BLaER1 treated with 17β-estradiol and CSF1 and Interleukin-3, amounts not matched to agents 10 nM and 100 nM (cell line): Measurements from ENCODE around the gene SNX30.

Experiments used
- H3K27ac ChIP-seq, 11 experiments: shearing (Covaris generic); formaldehyde crosslinking; 2 replicates each; pipeline ENCODE4 v1.8.1; 2022
- H3K27me3 ChIP-seq, 11 experiments: shearing (Covaris generic); formaldehyde crosslinking; 2 replicates each; pipeline ENCODE4 v1.8.1; 2022
- H3K36me3 ChIP-seq, 11 experiments: shearing (Covaris generic); formaldehyde crosslinking; 2 replicates each; pipeline ENCODE4 v1.8.1; 2022
- H3K4me1 ChIP-seq, 10 experiments: shearing (Covaris generic); formaldehyde crosslinking; 2 replicates each; pipeline ENCODE4 v1.8.1; 2022
- H3K4me2 ChIP-seq, 11 experiments: shearing (Covaris generic); formaldehyde crosslinking; 2 replicates each; pipeline ENCODE4 v1.8.1; 2022
- H3K4me3 ChIP-seq, 10 experiments: shearing (Covaris generic); formaldehyde crosslinking; 2 replicates each; pipeline ENCODE4 v1.8.1; 2022
- H3K9ac ChIP-seq, 11 experiments: shearing (Covaris generic); formaldehyde crosslinking; 2 replicates each; pipeline ENCODE4 v1.8.1; 2022
- H3K9me3 ChIP-seq, 11 experiments: shearing (Covaris generic); formaldehyde crosslinking; replicated peaks in 1 of 11; 2 replicates each; pipeline ENCODE4 v1.8.1; 2022
- H4K20me1 ChIP-seq, 11 experiments: shearing (Covaris generic); formaldehyde crosslinking; 2 replicates each; pipeline ENCODE4 v1.8.1; 2022
- Cebpa-rat ChIP-seq, 11 experiments: shearing (Covaris generic); IDR thresholded peaks; 2 replicates each; pipeline ENCODE4 v1.8.1; 2022

The SNX30 gene

GRCh38 chr9:112782218-112782617, 31.7 kb downstream of the SNX30 start:
- no peak overlapping the region for H3K9ac ChIP-seq
- peaks cover 0 to 10% (median 0%) of the 10 kb centered on the region in 11 experiments; a peak in 1 of 22 replicates for H3K36me3 ChIP-seq
- H4K20me1 ChIP-seq = peaks cover 0 to 100% (median 24%) of the 10 kb centered on the region in 11 experiments; a peak in 14 of 22 replicates
- H3K4me3 ChIP-seq = no peak overlapping the region
- H3K4me1 ChIP-seq = peaks cover 0 to 26% (median 5%) of the 10 kb centered on the region in 10 experiments; a peak in 11 of 20 replicates
- no peak overlapping the region for H3K4me2 ChIP-seq
- no peaks in the 10 kb centered on the region for H3K27me3 ChIP-seq
- no peak overlapping the region for H3K27ac ChIP-seq
- TF ChIP-seq Cebpa-rat (IDR thresholded peaks at IDR 0.05) = no peak
- peaks cover 0 to 11% (median 0%) of the 10 kb centered on the region in 11 experiments; a peak in 3 of 22 replicates for H3K9me3 ChIP-seq

GRCh38 chr9:112783551-112783954, 33.0 kb downstream of the SNX30 start:
- H3K9me3 ChIP-seq = no peaks in the 10 kb centered on the region; a peak in 1 of 22 replicates
- peaks cover 0 to 17% (median 6%) of the 10 kb centered on the region in 10 experiments; a peak in 10 of 20 replicates for H3K4me1 ChIP-seq
- H3K27ac ChIP-seq = no peak overlapping the region
- H3K4me2 ChIP-seq = no peak overlapping the region
- H3K27me3 ChIP-seq = no peaks in the 10 kb centered on the region
- no peak overlapping the region for H3K9ac ChIP-seq
- H3K4me3 ChIP-seq = no peak overlapping the region
- H4K20me1 ChIP-seq = peaks cover 0 to 100% (median 24%) of the 10 kb centered on the region in 11 experiments; a peak in 14 of 22 replicates
- 0 out of 22 replicates have a peak, but pooled peaks cover 0 to under 1% (median 0%) of the 10 kb centered on the region in 11 experiments for H3K36me3 ChIP-seq
- no peak for TF ChIP-seq Cebpa-rat (IDR thresholded peaks at IDR 0.05)

GRCh38 chr9:112784020-112784785, 33.6 kb downstream of the SNX30 start:
- Histone ChIP-seq H3K36me3 (no peaks in the 10 kb centered on the region), H3K9ac (no peak overlapping the region), H3K4me1 (peaks cover 0 to 15% (median 6%) of the 10 kb centered on the region in 10 experiments; a peak in 10 of 20 replicates), H3K27me3 (no peaks in the 10 kb centered on the region), H4K20me1 (peaks cover 1 to 100% (median 26%) of the 10 kb centered on the region in 11 experiments; a peak in 14 of 22 replicates), H3K4me3 (no peak overlapping the region), H3K4me2 (no peak overlapping the region), H3K27ac (no peak overlapping the region), H3K9me3 (no peaks in the 10 kb centered on the region; a peak in 1 of 22 replicates)
- TF ChIP-seq Cebpa-rat (IDR thresholded peaks at IDR 0.05) = no peak

- Histone ChIP-seq H3K36me3 (no peaks in the 10 kb centered on the region), H4K20me1 (peaks cover 4 to 100% (median 26%) of the 10 kb centered on the region in 11 experiments; a peak in 14 of 22 replicates), H3K27me3 (no peaks in the 10 kb centered on the region), H3K9ac (no peak overlapping the region), H3K27ac (no peak overlapping the region), H3K4me2 (0 out of 22 replicates have a peak overlapping the region, but pooled peaks of 1 of the 11 experiments have one; percentile 17), H3K4me3 (no peak overlapping the region), H3K4me1 (peaks cover 0 to 24% (median 6%) of the 10 kb centered on the region in 10 experiments; a peak in 10 of 20 replicates), H3K9me3 (no peaks in the 10 kb centered on the region; a peak in 1 of 22 replicates)
- TF ChIP-seq Cebpa-rat (IDR thresholded peaks at IDR 0.05) = no peak
Observed at GRCh38 chr9:112785986-112786385, 35.4 kb downstream of the SNX30 start.

- Histone ChIP-seq H3K36me3 (no peaks in the 10 kb centered on the region), H3K4me1 (peaks cover 0 to 24% (median 6%) of the 10 kb centered on the region in 10 experiments; a peak in 10 of 20 replicates), H3K4me3 (no peak overlapping the region), H3K27ac (no peak overlapping the region), H3K9ac (no peak overlapping the region), H4K20me1 (peaks cover 4 to 100% (median 22%) of the 10 kb centered on the region in 11 experiments; a peak in 14 of 22 replicates), H3K9me3 (no peaks in the 10 kb centered on the region; a peak in 1 of 22 replicates), H3K4me2 (peak overlapping the region in 4 of 11 experiments; percentile 5 to 20 (median 14); a peak in 4 of 22 replicates), H3K27me3 (no peaks in the 10 kb centered on the region)
- TF ChIP-seq Cebpa-rat (IDR thresholded peaks at IDR 0.05) = no peak
Observed at GRCh38 chr9:112786829-112787520, 36.4 kb downstream of the SNX30 start.

GRCh38 chr9:112787978-112788377, 37.4 kb downstream of the SNX30 start:
- Histone ChIP-seq H3K4me1 (peaks cover 0 to 34% (median 6%) of the 10 kb centered on the region in 10 experiments; a peak in 10 of 20 replicates), H3K9me3 (no peaks in the 10 kb centered on the region; a peak in 1 of 22 replicates), H3K4me2 (no peak overlapping the region), H4K20me1 (peaks cover 4 to 100% (median 21%) of the 10 kb centered on the region in 11 experiments; a peak in 14 of 22 replicates), H3K36me3 (no peaks in the 10 kb centered on the region), H3K27ac (no peak overlapping the region), H3K4me3 (no peak overlapping the region), H3K9ac (no peak overlapping the region), H3K27me3 (no peaks in the 10 kb centered on the region)
- no peak for TF ChIP-seq Cebpa-rat (IDR thresholded peaks at IDR 0.05)

GRCh38 chr9:112789473-112789872, 38.9 kb downstream of the SNX30 start:
- no peaks in the 10 kb centered on the region for H3K36me3 ChIP-seq
- H3K27me3 ChIP-seq = no peaks in the 10 kb centered on the region
- H3K4me1 ChIP-seq = peaks cover 0 to 36% (median 6%) of the 10 kb centered on the region in 10 experiments; a peak in 10 of 20 replicates
- H3K9ac ChIP-seq = no peak overlapping the region
- no peaks in the 10 kb centered on the region; a peak in 1 of 22 replicates for H3K9me3 ChIP-seq
- H4K20me1 ChIP-seq = peaks cover under 1 to 100% (median 10%) of the 10 kb centered on the region in 11 experiments; a peak in 13 of 22 replicates
- no peak overlapping the region for H3K27ac ChIP-seq
- H3K4me3 ChIP-seq = no peak overlapping the region
- H3K4me2 ChIP-seq = no peak overlapping the region
- no peak for TF ChIP-seq Cebpa-rat (IDR thresholded peaks at IDR 0.05)

- H3K27me3 ChIP-seq = no peaks in the 10 kb centered on the region
- peaks cover 0 to 36% (median 6%) of the 10 kb centered on the region in 10 experiments; a peak in 10 of 20 replicates for H3K4me1 ChIP-seq
- H3K4me2 ChIP-seq = no peak overlapping the region
- H3K27ac ChIP-seq = no peak overlapping the region
- H3K9me3 ChIP-seq = no peaks in the 10 kb centered on the region; a peak in 1 of 22 replicates
- H4K20me1 ChIP-seq = peaks cover 0 to 100% (median 8%) of the 10 kb centered on the region in 11 experiments; a peak in 12 of 22 replicates
- no peaks in the 10 kb centered on the region for H3K36me3 ChIP-seq
- no peak overlapping the region for H3K9ac ChIP-seq
- TF ChIP-seq Cebpa-rat (IDR thresholded peaks at IDR 0.05) = no peak
- no peak overlapping the region for H3K4me3 ChIP-seq
Observed at GRCh38 chr9:112789891-112790774, 39.6 kb downstream of the SNX30 start.
